Measurements from ENCODE around the gene TEX14.

The TEX14 gene

DNA sequence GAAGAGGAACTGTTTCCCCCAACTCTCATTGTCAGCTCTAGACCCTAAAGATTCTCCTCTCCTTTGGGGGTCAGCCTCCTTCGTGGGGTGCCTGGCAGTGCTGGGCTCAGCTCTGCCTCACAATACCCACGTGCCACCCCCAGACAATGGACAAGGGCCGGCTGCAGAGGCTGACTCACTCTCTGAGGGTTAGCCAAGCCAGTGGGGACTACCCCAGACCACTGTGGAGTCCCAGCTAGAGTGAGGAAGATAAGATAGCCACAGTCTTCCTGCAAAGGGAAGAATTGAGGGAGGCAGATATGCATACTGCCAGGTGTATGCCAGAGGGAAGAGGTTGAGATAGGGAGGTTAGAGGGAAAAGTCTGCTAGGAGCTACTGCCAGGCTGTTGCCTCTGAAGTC, 163.9 kb downstream of the TEX14 start:
- DNase-seq (ENCODE audit: low spot score) = no peak

DNA sequence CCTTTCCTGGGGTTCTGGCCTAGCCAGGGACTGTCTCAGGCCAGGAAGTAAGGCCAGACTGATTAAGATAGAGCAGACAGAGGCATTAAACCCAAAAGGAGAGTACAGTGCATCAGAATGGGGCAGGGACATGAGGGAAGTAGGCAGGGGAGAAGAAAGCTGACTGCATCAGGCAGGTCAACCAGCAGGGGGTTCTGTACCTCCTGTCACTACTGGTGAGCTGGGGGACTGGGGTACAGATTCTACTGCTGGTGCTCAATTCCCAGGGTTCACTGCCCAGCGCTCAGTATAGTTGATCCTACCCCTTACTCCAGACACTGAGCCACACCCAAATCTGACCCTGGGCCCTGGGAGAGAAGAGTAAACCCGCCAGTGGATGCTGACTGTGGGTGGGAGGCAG, 164.5 kb downstream of the TEX14 start:
- DNase-seq (ENCODE audit: low spot score) = no peak

DNA sequence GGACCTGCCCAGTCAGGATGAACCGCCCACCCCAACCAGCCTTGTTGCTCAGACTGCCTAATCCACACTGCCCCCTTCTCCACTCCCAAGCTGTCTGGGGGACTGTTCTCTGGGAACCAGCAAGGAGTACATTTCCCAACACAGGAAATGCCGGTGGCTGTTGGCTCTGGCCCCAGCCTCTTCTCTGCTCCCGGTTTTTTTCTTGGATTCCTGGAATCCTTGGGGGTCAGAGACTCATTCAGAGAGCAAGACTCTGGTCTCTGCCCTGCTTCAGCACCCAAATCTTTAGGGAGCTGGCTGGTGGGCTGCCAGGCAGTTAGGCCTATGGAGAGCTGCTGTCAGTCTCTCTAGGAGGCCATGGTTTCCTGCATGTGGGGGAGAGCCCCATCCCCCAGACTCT, 166.6 kb downstream of the TEX14 start:
- no peak for DNase-seq (ENCODE audit: low spot score)

DNA sequence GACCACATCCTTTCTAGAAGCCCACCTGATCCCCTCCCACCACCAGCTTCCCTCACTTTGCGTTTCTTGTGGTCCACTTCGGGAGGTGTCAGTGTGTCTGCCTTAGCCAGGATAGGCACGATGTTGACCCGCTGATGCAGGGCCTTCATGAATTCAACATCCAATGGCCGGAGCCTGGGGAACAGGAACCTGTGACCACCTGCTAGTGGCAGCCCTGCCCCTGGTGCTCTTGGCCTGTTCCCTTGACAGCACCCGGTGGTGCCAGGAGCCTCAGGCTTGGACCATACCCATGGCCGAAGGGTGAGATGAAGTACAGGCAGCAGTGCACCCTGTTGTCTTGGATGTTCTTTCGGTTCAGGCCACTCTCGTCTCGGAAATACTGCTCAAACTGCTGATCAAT, 170.2 kb downstream of the TEX14 start:
- DNase-seq (ENCODE audit: low spot score) = no peak

DNA sequence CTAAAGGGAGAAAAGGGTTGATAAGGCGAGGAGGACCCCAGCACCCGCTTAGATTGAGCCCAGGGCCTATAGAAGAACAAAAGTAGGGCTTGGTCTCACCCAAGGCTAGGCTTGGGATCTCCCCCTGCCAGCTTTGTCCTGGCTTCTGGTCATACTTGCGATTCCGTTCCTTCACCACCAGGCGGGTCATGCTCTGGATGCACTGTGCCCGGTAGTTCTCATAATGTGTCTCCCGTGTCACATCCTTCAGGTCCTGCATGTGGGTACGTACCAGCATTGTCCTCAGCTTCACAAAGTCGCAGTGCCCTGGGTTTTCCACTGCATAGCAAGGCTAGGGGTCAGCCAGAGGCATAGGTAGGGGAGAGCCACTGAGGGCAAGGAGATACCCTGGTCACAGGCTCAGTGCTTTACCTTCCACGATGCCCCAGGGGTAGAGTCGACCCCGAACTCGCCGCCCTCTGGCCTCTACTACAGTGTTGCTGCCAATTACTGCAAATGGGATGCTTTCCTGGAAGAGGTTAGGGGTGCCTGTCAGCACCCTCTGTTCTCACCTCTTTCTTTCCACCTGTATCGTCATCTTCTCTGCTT, 170.9 kb downstream of the TEX14 start:
- no peak for DNase-seq (ENCODE audit: low spot score)

DNA sequence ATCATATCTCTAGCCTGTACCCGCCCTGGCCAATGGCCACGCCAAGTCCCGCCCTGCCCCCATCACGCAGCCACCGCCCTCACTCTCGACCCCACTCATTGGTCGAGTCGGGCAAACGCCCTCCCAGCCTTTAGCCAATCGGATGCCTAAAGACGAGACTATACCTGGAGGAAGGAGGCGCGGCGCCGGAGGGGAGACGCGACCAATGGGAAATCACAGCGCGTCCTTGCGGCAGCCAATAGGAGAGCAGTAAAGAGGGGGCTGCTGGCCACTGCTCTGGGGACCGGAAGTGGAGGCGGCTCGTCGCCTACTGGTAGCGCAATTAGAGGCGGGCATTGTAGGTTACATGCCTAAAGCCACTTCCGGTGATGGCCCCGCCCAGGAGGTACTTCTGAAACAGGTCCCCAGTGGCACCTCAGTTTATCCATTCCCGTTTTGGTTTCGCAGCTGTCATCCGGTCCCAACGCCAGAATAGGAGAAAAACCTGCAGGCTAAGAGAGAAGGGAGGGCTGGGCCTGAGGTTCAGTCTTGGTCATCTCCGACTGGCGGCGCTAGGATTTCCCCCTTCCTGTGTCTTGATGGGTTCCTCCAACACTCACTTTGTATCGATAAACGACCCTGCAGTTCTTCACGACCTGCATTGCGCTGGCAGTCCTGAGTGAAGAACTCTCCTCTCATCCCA, 173.8 kb downstream of the TEX14 start:
- DNase-seq (ENCODE audit: low spot score) = peak; percentile 100

DNA sequence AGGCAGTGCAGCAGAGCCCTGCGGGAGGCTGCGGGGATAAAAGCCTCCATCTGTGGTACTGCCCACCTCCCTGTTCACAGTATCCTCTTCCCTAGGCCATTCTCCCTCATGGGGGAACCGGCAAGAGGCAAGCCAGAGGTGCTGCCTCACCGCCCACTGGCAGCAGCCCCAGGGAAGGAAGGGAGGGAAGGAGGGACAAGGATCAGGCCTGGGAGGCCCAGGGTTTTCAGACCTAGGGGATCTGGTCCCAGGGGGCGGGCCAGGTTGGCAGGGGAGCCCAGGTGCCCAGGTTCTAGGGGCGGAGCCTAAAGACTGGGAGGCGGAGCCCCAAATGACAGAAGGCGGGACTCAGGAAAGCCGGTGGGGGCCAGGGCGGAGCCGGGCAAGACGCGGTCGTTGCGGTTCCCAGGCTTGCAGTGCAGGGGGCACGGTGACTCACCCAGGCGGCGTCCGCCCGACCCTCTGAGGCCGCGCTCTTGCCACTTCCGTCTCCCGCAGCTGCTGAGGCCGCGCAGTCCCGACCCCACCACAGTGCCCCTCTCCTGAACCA, 174.4 kb downstream of the TEX14 start:
- no peak for DNase-seq (ENCODE audit: low spot score)

DNA sequence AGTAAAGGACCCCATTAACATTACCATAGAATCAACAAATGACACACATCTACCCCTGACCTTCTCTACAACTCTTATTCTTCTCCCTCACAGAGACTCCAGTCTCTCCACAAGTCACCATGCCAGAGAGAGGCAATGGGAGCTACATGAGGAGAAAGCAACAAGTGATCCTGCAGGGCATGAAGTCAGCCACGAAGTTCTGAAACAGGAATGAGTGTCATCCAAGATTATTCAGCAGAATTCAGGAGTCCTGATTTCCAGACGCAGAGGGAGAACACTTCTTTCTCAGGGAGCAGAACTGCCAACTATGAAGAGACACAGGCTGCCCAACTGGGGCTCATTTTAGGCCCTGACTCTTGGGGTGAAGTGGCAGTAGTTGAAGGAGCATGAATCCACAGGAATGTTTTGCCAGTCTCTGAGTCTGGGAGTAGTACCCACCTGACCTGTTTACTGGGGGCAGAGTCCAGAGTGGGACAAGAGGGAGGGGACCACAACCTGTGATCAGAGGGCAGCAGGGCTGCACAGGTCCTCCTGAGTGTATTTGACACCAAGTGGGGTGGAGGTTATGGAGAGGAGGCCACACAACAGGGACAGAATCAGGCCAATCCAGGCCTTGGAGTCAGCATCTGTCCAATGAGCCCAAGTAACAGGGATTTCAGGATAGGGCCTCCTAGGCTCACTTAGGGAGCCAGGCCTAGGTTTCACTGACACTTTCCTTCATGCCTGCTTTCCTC, 175.0 kb downstream of the TEX14 start:
- DNase-seq (ENCODE audit: low spot score) = peak; percentile 58

DNA sequence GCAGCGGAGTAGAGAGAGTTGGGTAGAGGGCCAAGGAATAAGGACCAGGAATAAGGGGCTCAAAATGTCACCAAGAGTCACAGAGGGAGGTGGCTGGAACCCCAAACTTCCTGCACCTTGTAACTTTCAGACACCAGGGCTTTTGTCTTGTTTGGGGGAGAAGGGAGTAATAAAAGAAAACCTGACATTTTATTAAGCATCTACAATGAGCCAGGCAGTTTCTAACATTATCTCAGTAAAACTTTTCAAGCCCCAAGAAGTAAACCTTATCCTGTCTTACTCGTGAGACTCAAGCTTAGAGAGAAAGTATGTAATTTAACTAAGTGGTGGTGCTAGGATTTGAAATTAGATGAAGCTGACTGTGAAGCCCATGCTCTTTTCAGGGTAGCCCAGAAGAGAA, 176.6 kb downstream of the TEX14 start:
- no peak for DNase-seq (ENCODE audit: low spot score)

DNA sequence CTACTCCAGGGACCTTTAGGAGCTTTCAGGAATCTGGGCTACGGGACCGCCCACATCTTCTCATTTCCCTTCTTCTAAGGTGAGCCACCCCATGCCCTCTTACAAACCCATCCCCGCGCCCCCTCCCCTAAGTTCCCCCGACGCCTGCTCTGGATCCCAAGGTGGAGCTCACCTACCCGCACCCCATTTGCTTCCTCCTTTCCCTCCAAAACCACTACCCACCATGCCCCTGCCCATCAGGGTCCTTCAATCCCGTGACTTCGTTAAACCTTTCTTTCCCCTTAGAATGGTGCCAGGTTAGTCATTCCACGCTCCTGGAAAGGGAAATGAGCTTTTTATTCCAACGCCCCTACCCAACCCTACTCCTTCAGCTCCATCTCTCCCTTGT, 177.1 kb downstream of the TEX14 start:
- no peak for DNase-seq (ENCODE audit: low spot score)

DNA sequence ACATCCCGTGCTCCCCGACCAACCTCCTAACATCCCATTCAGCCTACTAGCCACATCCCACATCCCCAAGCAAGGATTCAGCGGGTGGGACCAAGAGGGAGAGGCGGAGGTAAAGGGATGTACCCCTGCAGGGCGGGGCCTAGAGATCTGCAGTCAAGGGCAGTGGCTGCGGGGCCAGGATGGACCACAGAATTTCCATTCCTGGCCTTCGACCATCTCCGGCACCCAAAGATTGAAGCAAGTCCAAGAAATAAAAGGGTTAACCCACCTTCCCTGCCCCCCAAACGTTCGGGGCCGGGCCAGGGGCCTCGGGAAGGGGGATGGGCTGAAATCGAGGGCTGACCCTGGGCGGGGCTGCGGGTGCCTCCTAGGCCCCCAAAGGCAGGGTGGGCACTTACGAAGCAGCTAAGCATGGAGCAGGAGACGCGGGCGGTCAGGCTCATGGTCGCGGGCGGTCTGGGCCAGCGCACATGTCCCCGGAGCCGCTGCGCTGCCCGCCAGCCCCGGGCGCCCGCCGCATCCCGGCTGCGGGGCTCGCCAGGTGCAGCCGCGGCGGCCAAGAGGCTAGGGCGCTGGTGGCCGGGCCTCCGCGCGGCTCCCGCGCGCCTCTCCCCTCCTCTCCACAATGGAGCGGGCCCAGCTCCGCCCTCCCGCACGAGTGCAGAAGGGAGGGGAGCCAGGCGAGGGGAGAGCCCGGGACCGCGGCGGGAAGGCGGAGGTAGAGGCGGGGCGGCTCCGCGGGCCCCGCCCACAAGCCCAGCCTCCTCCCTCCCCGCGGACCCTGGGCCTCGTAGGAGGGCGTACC, 177.7 kb downstream of the TEX14 start, which contains the start of gene MTMR4:
Gene MTMR4, minus strand, starts transcription at position 674 of the 805 bp plus-strand sequence. Its CDS starts 231 bp downstream, at position 443.
- peak; percentile 94 for DNase-seq (ENCODE audit: low spot score)

DNA sequence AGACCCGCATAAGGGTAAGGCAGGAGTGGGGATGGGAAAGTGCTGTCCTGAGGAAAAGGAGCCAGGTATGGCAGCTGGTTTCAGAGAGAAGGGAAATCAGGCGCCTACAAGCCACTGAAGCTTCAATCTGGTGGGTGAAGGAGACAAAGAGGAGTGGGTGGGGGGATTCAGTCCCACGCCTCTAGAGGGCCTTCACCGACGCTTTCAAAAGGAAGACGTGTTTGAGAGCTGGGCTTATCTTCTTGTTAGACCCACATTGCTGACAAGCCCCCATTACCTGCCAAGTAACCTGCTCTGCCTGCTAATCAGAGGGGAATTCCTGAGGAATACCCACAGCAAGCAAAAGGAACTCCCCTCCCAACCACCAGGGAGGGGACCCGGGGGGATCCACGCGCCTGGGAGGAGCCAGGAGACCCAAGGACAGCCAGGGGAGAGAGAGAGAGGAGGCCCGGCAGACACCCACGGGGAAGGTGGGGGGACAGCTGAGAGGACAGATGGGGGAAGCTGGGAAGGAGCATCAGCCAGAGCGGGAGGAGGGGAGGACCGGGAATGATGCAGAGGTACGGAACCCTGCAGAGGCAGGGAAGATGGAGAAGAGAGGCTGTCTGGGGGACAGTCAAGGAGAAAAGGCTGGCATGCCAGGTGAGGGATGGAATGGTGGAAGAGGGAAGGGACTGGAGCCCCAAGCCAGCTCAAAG, 178.4 kb downstream of the TEX14 start:
- no peak for DNase-seq (ENCODE audit: low spot score)

DNA sequence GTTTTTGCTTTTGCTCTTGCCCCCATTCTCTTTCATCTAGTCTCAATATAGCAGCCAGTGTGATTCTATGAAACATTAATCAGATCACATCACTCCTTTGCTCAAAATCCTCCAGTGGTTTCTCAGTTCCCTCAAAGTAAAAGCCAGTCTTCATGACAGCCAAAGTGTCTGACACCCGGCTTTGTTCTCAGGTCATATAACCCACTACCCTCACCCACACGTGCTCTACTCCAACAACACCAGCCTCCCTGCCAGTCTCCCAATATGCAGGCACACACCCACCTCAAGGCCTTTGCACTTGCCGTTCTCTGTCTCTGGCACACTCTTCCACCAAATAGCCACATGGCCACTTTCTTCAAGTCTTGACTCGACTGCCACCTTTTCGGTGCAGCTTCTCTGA, 181.8 kb downstream of the TEX14 start:
- no peak for DNase-seq (ENCODE audit: low spot score)

DNA sequence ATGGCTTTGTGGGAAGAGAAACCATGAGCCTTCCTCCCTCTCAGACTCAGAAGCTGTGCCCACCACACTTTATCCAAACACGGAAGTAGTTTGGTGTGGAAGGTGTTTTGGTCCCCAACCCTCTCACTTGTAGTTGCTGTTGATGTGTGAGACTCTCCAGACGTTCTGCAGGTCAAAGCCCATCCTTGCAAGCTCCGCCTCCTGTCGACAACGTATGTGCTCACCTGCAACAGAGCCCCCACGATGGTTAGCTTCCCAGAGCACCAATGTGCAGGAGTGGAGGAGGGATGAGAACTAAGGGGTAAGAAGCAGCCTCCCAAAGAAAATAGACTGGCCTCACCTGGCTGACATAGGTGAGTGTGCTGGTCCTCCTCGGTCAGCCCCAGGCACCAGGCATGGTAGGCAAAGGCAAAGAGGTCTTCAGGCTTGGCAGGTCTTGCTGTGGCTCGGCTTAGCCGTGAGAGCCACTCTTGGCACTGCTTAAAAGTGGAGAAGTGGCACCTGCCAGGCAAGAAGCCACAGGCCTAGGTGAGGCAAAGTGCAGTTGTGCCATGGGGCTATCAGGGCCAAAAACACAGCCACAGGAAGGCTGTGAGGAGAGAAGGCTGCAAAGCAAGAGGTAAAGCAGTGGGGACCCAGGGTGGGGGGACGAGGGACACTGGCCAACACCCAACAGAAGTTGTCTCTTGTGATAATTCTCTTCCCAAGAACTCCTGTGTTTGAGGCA, 183.3 kb downstream of the TEX14 start:
- no peak for DNase-seq (ENCODE audit: low spot score)

DNA sequence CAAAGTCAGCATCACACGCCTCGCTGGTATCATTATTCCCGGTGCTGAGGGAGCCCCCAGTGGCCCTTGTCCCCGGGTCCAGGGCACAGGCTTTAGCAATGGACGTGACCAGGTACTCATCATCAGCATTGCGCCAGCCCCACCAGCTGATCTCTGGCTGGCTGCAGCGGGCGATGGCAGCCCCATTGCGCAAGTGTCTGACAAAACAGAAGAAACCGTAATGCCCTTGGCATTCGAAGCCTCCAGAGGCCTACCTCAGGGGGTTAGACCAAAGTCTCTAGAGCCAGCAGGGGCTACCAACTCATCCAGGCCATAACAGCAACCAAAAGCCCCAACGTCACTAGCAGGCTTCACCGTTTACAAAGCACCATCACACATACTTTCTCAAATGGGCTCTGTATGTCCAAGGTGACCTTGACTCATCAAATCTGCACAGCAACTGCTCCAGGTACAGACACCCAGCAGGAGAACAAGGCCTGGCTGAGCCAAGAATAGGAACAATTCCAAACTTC, 184.7 kb downstream of the TEX14 start:
- no peak for DNase-seq (ENCODE audit: low spot score)

All from ecto neural progenitor cell (in vitro differentiated cells).